Left forelimb (tissue), 1 donor: ENCODE measurements around the gene ZC3HAV1L.
A peak's percentile ranks its signal among the peaks of the same experiment; 100 is the strongest.
"Not testable (repeated sequence)": the region's sequence is repeated elsewhere in the genome, so short reads cannot be mapped to it uniquely, and the experiment has no call there.

Source experiments
- DNase-seq: peaks from one replicate; pipeline ENCODE4 v3.0.0-alpha.2; 2018; ENCODE audit warnings: low spot score

The ZC3HAV1L gene

DNA sequence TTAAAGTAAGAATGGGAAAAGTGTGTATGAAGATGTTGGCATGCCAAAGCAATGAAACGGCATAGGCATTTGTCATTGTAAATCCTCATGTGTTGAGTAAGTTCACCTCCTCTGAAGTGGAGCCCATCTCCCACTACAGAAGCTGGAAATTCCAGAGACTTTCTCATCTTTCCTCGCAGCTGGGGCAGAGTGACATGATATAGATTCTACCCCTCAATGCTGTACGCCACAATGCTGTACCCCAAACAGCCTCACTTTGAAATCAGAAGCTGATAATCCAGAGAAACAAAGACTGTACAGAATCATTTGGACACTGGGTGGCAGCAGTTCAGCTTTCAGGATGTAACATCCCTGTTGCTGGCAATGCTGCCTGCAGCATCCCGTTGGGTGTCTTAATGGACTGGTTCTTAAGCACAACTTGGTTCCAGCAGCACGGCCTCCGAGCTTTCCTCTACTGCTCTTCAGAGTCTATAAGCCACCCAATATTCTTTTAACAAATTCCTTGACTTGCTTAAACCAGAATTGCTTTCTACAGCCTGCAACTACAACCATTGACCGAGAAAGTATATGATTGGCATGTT, 18.8 kb downstream of the ZC3HAV1L start:
- DNase-seq = no peak

DNA sequence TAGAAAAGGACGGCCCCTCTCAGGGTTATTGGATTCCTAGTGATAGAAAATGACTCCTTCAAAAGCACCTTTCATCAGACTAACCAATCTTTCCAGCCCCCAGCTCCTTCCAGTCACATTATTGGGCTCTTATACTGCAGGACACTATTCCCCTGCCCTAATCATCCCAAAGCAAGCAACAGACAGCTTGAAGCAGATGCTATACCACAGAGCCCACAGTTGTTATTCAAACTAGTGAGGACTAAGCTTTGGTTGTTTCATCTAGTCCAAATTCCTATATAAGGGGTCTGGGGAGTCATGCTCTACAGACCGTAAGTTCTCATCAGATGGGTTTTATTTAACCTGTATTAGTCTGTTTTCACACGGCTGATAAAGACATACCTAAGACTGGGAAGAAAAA, 24.5 kb downstream of the ZC3HAV1L start:
- DNase-seq = no peak

DNA sequence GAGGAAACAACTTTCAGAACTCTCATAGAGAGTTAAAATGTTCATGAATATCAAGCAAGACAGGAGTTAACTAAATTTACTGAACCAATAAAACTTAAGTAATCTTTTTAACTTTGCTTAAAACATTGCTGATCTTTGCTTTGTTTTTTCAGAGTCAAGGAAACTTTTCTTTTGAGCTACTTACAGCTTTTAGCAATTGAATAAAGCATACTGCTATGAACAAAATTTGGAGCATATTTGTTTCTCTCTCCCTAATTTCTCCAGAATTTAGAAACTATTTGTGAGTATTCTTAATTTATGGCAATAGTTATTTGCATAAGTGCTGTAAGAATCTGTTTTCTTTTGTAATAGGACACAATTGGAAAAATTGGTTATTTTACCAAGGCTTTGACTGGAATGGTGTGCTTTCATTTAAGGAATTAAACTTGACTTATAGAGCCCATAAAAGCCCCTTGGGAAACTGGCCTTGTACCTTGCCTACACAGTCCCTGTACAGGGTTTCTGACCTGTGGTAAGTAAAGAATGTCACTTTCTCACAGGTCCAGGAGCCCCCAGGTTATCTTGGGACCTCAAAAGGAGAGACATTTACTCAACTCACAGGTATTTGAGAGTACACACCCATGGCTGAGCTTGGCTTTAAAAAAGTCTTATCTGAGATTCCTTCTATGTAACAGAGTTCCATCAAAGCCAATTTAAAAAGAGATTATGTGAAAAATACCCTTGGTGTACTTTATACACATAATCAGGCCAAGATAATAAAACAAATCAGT, 31.3 kb downstream of the ZC3HAV1L start:
- no peak for DNase-seq

DNA sequence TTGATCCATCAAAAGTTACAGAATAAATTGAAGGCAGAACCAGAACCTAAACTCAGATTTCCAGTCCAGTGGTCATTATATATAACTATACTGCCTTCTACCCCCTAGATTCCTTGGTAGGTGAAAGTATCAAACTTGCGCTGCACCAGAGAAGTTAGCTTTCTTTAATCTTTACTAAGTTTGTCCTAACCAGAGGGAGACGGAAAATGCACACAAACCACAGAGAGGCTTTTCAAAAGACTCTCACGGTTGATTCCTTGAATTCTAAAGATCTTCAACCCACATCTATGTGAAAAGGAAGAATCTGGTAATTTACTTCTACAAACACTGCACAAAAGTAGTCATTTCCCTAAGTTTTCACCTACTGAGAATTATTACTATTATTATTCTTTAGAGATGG, 36.4 kb downstream of the ZC3HAV1L start:
- no peak for DNase-seq

DNA sequence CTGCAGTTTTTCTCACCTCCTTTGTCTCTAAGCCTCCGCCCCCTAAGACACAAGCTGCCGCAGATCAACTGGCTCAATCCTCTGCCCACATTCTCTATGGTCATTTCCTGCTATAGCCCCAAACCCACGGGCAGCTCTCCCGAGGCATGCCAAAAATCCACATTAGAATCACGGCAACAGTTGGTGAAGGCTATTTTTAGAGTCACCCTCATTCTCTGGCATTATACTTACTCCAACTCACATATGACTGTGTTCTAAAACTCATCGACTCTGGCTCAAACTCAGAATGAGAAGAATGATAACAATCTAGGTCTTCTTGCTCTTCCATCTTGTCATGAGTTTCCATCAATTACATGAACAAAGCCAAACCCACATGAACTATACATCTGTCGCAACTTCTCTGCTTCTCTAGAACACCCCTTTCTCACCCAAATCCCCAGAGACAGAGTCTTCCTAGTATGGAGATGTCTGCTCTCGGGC, 43.8 kb downstream of the ZC3HAV1L start:
- DNase-seq = no peak

DNA sequence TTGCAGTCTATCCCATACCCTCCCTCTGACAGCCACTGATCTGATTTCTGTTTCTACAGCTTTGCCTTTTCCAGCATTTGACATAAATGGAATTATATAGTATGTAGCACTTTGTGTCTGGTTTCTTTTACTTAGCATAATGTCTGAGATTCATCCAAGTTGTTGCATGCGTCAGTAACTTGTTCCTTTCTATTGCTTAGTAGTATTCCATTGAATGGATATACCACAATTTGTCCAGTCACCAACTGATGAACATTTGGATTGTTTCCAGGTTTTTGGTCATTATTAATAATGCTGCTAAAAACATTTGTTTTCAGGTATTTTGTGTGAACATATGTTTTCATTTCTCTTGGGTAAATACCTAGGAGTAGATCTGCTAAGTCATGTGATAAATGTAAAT, 48.2 kb downstream of the ZC3HAV1L start:
- no peak for DNase-seq

DNA sequence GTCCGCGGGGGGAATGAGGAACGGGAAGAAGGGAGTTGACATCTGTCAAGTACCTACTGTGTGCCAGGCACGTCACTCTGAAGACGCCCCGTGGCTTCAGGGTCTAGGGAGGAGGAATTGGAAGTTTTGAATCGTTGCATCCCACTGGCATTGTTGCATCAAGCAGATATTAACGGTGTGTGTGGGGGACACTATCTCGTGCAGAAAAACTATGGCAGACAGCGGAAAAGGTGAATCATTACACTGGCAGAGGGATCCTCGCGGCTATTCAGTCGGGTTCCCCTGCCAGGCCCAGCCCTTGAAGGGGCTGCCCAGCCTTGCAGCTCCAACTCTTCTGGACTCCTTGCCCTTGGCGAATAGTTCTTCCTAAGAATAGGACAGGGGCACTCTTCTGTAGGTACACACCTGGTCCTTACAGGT, 53.6 kb downstream of the ZC3HAV1L start:
- no peak for DNase-seq

DNA sequence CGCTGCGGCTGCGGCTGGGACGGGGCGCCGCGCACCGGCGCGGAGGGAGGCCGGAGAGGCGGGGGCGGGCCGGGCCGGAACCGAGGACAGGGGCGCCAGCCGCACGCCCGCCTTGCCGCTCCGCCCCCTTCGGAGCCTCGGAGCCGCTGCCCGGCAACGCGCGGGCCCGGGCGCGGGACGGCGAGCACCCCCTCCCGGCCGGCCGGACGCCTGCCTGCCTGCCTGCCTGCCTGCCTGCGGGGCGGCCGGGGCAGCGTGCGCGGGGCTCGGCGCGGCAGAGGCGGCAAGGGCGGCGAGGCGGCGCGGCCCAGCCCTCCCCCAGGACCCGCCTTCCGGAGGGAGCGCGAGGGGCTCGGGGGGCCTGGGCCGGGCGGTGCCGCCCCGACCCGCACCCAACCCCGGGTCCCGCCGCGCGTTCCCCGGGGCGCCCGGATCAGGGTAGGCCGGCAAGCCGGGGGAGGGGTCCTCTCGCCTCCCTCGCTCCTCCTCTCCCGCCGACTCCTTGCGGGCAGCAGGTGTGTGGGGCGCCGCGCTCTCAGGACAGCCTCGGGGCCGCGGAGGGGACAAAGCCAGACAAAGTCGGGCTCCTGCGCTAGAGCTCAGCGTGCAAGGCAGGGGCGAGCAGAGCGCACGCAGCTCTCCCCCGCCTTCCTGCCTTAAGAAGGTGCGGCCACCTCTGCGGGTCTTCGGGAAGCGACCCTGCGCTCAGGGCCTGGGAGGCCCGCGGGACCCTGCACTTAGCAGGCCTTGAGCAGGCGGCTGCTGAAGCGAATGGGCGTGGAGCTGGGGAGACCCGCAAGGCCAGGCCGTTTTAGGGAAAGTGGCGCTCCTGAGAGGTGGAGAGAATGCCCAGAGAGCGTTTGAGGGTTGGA, 54.3 kb downstream of the ZC3HAV1L start, which contains the start of gene KIAA1549:
KIAA1549 (minus strand) TSS at position 58 of the 872 bp plus-strand sequence. CDS start 120 bp downstream, outside the sequence.
- DNase-seq = peak; percentile 82

DNA sequence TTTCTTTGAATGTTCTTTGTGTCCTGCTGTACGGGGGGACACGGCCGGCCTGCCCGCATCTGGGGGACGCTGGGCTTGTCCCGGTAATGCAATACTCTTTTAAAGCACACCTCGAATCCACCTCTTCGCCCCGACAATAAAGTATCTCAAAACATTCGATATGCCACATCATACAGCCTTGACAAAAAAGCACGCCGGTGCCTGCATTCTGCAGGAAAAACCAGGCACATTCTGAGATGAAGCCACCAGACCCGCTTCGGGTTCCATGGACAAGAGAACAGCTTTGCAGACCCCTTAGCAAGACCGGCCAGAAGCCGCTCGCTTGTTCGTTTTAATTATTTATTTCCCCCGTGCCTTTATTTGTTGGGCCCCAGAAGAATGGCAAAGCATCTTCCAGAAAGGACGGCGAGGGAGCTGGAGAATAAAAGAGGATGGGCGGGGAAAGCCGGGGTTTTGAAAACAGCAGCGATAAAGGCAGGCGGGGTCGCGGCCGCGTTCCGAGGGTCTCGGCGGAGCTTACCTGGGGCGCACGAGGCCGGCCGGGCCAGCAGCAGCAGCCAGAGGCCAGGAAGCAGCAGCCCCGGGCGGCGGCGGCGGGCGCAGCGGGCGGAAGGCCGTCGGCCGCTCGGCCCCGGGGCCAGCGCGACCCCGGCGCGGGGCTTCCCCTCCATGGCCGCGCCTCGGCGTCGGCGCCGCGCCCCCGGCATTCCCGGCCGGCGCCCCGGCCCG, 55.1 kb downstream of the ZC3HAV1L start:
- DNase-seq = peak; percentile 71

DNA sequence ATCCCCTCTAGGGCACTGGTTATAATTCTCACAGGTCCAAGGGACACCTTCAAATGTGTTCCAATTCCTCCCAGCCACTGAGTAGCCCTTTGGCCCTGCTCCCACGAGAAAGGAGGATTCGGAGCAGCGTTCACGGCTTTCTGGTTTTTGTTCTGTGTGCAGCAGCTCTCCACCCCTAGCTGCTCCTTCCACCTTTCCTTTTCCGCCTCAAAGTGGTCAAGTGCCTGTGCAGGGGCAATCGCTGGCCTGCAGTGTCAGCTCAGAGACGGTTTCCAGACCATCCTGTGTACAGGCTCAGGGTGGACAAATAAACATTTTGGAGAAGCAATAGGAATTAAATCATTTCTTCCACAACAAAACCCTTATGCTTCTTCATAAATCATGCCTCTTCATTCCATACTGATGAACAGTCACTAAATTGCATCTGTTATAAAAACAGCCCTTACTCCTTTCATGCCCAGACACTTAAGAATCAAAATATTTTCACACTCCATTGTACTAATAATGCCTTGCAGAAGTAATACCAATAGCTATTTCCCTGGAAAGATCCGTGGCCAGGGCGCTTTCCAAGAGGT, 55.8 kb downstream of the ZC3HAV1L start:
- no peak for DNase-seq

DNA sequence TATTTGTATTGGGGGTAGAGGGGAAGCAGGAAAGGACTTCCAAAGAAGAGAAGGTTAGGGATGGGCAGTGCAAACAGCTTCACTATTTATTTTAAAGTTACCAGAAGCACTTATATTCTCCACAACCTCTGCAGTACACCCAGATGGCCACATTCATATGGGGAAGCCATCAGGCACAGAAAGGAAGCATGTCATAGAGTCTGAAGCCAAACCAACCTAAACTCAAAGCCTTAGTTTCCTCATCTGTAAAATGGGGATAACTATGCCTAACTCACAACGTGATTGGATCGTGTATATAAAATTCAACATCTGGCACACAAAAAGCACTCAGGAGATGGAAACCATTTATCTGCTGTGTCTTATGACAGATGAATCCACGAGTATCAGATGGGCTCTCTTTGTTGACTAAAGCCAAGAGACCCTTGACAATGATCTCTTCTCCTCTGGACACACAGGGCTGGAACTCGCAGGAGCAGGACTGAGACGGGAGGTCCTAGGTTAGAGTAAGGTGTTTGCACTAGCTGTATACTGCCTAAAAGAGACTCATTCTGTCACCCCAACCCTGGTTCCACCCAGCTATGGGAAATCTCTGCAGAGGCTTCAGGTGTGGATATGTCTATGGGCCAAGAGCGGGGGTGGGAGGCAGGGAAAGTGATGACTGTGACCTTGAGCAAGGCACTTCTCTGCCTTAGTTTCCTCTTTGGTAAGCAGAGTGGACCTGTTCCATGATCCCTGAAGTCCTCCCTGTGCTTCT, 56.4 kb downstream of the ZC3HAV1L start:
- no peak for DNase-seq

DNA sequence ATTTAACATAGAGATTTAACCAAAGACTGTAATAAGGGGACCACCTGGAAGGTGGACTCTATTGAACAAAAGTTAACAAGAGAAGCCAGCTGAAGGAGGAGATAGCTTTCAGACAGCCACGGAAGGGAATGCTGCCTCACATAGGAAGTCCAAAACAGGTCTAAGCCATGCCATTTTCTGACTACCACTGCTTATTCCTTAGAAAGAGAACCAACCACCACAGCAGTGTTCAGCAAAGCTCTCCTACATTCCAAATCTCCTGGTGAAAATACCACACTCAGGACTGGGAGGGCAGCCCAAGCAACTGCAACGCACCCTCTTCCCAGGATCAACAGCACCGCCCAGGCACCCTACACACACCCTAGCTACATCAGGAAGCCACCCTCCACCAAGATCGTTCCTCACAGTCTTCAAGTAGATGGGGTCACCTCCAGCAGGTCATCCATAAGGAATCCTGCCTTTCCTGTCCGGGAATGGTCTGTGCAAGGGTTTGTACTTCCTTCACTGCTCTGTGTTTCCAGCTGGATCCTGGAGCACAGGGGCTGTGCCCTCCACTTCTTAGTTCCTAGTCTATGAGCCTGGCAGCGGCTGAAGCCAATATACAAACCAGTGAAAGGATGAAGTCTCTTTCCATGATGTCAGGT, 57.2 kb downstream of the ZC3HAV1L start:
- no peak for DNase-seq

DNA sequence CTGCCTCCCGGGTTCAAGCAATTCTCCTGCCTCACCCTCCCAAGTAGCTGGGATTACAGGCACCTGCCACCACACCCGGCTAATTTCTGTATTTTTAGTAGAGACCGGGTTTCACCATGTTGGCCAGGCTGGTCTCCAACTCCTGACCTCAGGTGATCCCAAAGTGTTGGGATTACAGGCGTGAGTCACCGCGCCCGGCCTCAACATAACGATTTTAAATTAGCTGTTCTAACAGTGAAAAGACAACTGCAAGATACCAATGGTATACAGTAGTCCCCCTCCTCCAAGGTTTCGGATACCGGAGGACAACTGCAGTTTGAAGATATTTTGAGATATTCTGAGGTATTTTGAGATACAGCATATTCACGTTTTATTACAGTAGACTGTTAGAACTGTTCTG, 59.7 kb downstream of the ZC3HAV1L start:
- DNase-seq = not testable (repeated sequence)
